HEK293 (cell line): ENCODE results near the gene EGR2.
A peak's percentile ranks its signal among the peaks of the same experiment; 100 is the strongest.

Experiments
- PATZ1 ChIP-seq: fragments of 450-650 bp; formaldehyde crosslinking; IDR thresholded peaks from 2 replicates; pipeline ENCODE4 v1.5.1; 2016; ENCODE audit warnings: missing biosample characterization, missing genetic modification characterization
- RBAK ChIP-seq: fragments of 450-650 bp; formaldehyde crosslinking; IDR thresholded peaks from 2 replicates; pipeline ENCODE4 v1.5.1; 2016; ENCODE audit warnings: missing biosample characterization, missing genetic modification characterization
- REST ChIP-seq: fragments of 450-650 bp; formaldehyde crosslinking; IDR thresholded peaks from 2 replicates; pipeline ENCODE4 v1.5.1; 2016; ENCODE audit warnings: missing biosample characterization, missing genetic modification characterization
- ZBTB11 ChIP-seq: fragments of 450-650 bp; formaldehyde crosslinking; conservative IDR thresholded peaks from 2 replicates; pipeline ENCODE4 v1.5.1; 2016; ENCODE audit warnings: low read depth, missing biosample characterization, missing genetic modification characterization
- ZBTB20 ChIP-seq: fragments of 450-650 bp; formaldehyde crosslinking; IDR thresholded peaks from 2 replicates; pipeline ENCODE4 v1.5.1; 2016; ENCODE audit warnings: missing biosample characterization, missing genetic modification characterization
- ZBTB21 ChIP-seq: fragments of 450-650 bp; formaldehyde crosslinking; IDR thresholded peaks from 2 replicates; pipeline ENCODE4 v1.5.1; 2017; ENCODE audit warnings: missing biosample characterization, missing genetic modification characterization
- ZBTB26 ChIP-seq: fragments of 450-650 bp; formaldehyde crosslinking; optimal IDR thresholded peaks from 2 replicates; pipeline ENCODE3; 2016; ENCODE audit warnings: missing biosample characterization, mild to moderate bottlenecking, missing genetic modification characterization
- ZBTB8A ChIP-seq: fragments of 450-650 bp; formaldehyde crosslinking; IDR thresholded peaks from 2 replicates; pipeline ENCODE4 v1.5.1; 2016; ENCODE audit warnings: missing biosample characterization, missing genetic modification characterization
- ZNF2 ChIP-seq: fragments of 450-650 bp; formaldehyde crosslinking; IDR thresholded peaks from 2 replicates; pipeline ENCODE4 v1.5.1; 2016; ENCODE audit warnings: missing biosample characterization, missing genetic modification characterization
- ZNF335 ChIP-seq: fragments of 450-650 bp; formaldehyde crosslinking; conservative IDR thresholded peaks from 2 replicates; pipeline ENCODE4 v1.5.1; 2016; ENCODE audit warnings: missing biosample characterization, missing genetic modification characterization
- ZNF433 ChIP-seq: fragments of 450-650 bp; formaldehyde crosslinking; IDR thresholded peaks from 2 replicates; pipeline ENCODE4 v1.5.1; 2016; ENCODE audit warnings: missing biosample characterization, missing genetic modification characterization, low read depth
- ZNF610 ChIP-seq: fragments of 450-650 bp; formaldehyde crosslinking; IDR thresholded peaks from 2 replicates; pipeline ENCODE4 v1.5.1; 2016; ENCODE audit warnings: missing biosample characterization, missing genetic modification characterization, borderline replicate concordance
- ZNF629 ChIP-seq: fragments of 450-650 bp; formaldehyde crosslinking; IDR thresholded peaks from 2 replicates; pipeline ENCODE4 v1.5.1; 2017; ENCODE audit warnings: missing biosample characterization, missing genetic modification characterization
- ZNF843 ChIP-seq: fragments of 450-650 bp; formaldehyde crosslinking; IDR thresholded peaks from 2 replicates; pipeline ENCODE4 v1.5.1; 2016; ENCODE audit warnings: missing biosample characterization, missing genetic modification characterization

The EGR2 gene

GRCh38 chr10:62804356-62805230 lies 11.6 kb downstream of the EGR2 start, which contains the start of gene ADO (continued):
- peak; percentile 98 for TF ChIP-seq ZBTB11 (tag by site-specific recombination)
- TF ChIP-seq ZNF843 (tag by site-specific recombination): 0 out of 2 replicates have a peak, but pooled peaks have one; percentile 31
- TF ChIP-seq ZBTB8A (tag by site-specific recombination): peak; percentile 96
- peak; percentile 98 for TF ChIP-seq ZNF629 (tag by site-specific recombination)
- TF ChIP-seq ZNF335 (tag by site-specific recombination): peak; percentile 99
- TF ChIP-seq PATZ1 (tag by site-specific recombination): peak; percentile 62
- TF ChIP-seq ZBTB21: peak; percentile 96
- TF ChIP-seq ZNF2: peak; percentile 59; the same call in 1 of the 2 replicates
- TF ChIP-seq ZBTB26: peak; percentile 93
- TF ChIP-seq RBAK (tag by site-specific recombination): no peak
- 0 out of 2 replicates have a peak, but pooled peaks have one; percentile 18 for TF ChIP-seq REST (tag by site-specific recombination)
- TF ChIP-seq ZNF433 (tag by site-specific recombination): no peak
- 0 out of 2 replicates have a peak, but pooled peaks have one; percentile 30 for TF ChIP-seq ZNF610 (tag by site-specific recombination)
- TF ChIP-seq ZBTB20 (tag by site-specific recombination): peak; percentile 80; the same call in 1 of the 2 replicates
- TF ChIP-seq, all 188 proteins: peak for 42
